ENCODE data around the gene SCNN1A.

The SCNN1A gene

GRCh38 chr12:6369916-6370575 lies 5.3 kb downstream of the SCNN1A start:
- in situ Hi-C loops (cut with HindIII; ENCODE audit: low sequenced_read_pairs), result no loop called here

GRCh38 chr12:6368906-6369525 lies 6.3 kb downstream of the SCNN1A start:
- in situ Hi-C loops (cut with HindIII; ENCODE audit: low sequenced_read_pairs), result no loop called here

- in situ Hi-C loops (cut with HindIII; ENCODE audit: low sequenced_read_pairs), result no loop called here
These were observed 7.1 kb downstream of the SCNN1A start for GRCh38 chr12:6367969-6368892.

GRCh38 chr12:6367065-6367968 lies 8.0 kb downstream of the SCNN1A start:
- in situ Hi-C loops (cut with HindIII; ENCODE audit: low sequenced_read_pairs), result no loop called here

GRCh38 chr12:6364044-6364374 lies 11.4 kb downstream of the SCNN1A start:
- in situ Hi-C loops (cut with HindIII; ENCODE audit: low sequenced_read_pairs), result no loop called here

GRCh38 chr12:6363330-6364043 lies 11.9 kb downstream of the SCNN1A start:
- in situ Hi-C loops (cut with HindIII; ENCODE audit: low sequenced_read_pairs), result no loop called here

- in situ Hi-C loops (cut with HindIII; ENCODE audit: low sequenced_read_pairs), result no loop called here
These were observed 12.4 kb downstream of the SCNN1A start for GRCh38 chr12:6363010-6363329.

GRCh38 chr12:6362403-6362802 lies 13.0 kb downstream of the SCNN1A start:
- in situ Hi-C loops (cut with HindIII; ENCODE audit: low sequenced_read_pairs), result no loop called here

GRCh38 chr12:6361834-6362233 lies 13.5 kb downstream of the SCNN1A start:
- in situ Hi-C loops (cut with HindIII; ENCODE audit: low sequenced_read_pairs), result no loop called here

- in situ Hi-C loops (cut with HindIII; ENCODE audit: low sequenced_read_pairs), result no loop called here
These were observed 14.5 kb downstream of the SCNN1A start for GRCh38 chr12:6360578-6361490.

- in situ Hi-C loops (cut with HindIII; ENCODE audit: low sequenced_read_pairs), result no loop called here
These were observed 15.2 kb downstream of the SCNN1A start for GRCh38 chr12:6360080-6360571.

- in situ Hi-C loops (cut with HindIII; ENCODE audit: low sequenced_read_pairs), result no loop called here
These were observed 16.5 kb downstream of the SCNN1A start for GRCh38 chr12:6358881-6359280.

GRCh38 chr12:6356374-6356820 lies 19.0 kb downstream of the SCNN1A start:
- in situ Hi-C loops (cut with HindIII; ENCODE audit: low sequenced_read_pairs), result no loop called here

- in situ Hi-C loops (cut with HindIII; ENCODE audit: low sequenced_read_pairs), result no loop called here
These were observed 19.6 kb downstream of the SCNN1A start for GRCh38 chr12:6355491-6356373.

GRCh38 chr12:6354495-6355393 lies 20.6 kb downstream of the SCNN1A start:
- in situ Hi-C loops (cut with HindIII; ENCODE audit: low sequenced_read_pairs), result no loop called here

GRCh38 chr12:6352193-6353173 lies 22.9 kb downstream of the SCNN1A start:
- in situ Hi-C loops (cut with HindIII; ENCODE audit: low sequenced_read_pairs), result no loop called here

All from endothelial cell of hepatic sinusoid (primary cell).